Measurements from ENCODE around the gene LGALS3BP. TPM values are rescaled to one million over a fixed set of nuclear protein-coding genes. Genes with fewer than 3 reads are reported as not detected.

LGALS3BP gene
- polyA plus RNA-seq, 5 donors, result 124 to 224 (median 169) TPM

- DNase-seq, result no peak
Measured at GRCh38 chr17:78988152-78988551, 8.4 kb upstream of the LGALS3BP start.

GRCh38 chr17:78986649-78987328 lies 7.1 kb upstream of the LGALS3BP start:
- peak in 1 of 2 donors; percentile 38 for DNase-seq

GRCh38 chr17:78986048-78986648 lies 6.4 kb upstream of the LGALS3BP start:
- no peak for DNase-seq

- DNase-seq, result no peak
Measured at GRCh38 chr17:78985395-78985794, 5.7 kb upstream of the LGALS3BP start.

- DNase-seq, result no peak
Measured at GRCh38 chr17:78981010-78981888, 1.5 kb upstream of the LGALS3BP start.

GRCh38 chr17:78980624-78980972 lies 875 bp upstream of the LGALS3BP start:
- no peak for DNase-seq

- DNase-seq, result no peak
Measured at GRCh38 chr17:78977997-78978973, 1.4 kb downstream of the LGALS3BP start.

- DNase-seq, result no peak
Measured at GRCh38 chr17:78977681-78977943, 2.1 kb downstream of the LGALS3BP start.

- DNase-seq, result no peak
Measured at GRCh38 chr17:78976907-78977680, 2.6 kb downstream of the LGALS3BP start.

- DNase-seq, result peak; percentile 61 to 62
Measured at GRCh38 chr17:78974635-78975591, 4.8 kb downstream of the LGALS3BP start.

GRCh38 chr17:78973792-78974520 lies 5.8 kb downstream of the LGALS3BP start:
- no peak for DNase-seq

GRCh38 chr17:78973196-78973595 lies 6.5 kb downstream of the LGALS3BP start:
- DNase-seq, result no peak

- no peak for DNase-seq
Measured at GRCh38 chr17:78972507-78973105, 7.1 kb downstream of the LGALS3BP start.

- DNase-seq, result no peak
Measured at GRCh38 chr17:78971756-78972506, 7.8 kb downstream of the LGALS3BP start.

- peak; percentile 57 to 72 for DNase-seq
Measured at GRCh38 chr17:78970834-78971755, 8.6 kb downstream of the LGALS3BP start.

GRCh38 chr17:78969865-78970264 lies 9.9 kb downstream of the LGALS3BP start:
- no peak for DNase-seq
